Measurements from ENCODE around the gene STAC3.

The STAC3 gene

DNA sequence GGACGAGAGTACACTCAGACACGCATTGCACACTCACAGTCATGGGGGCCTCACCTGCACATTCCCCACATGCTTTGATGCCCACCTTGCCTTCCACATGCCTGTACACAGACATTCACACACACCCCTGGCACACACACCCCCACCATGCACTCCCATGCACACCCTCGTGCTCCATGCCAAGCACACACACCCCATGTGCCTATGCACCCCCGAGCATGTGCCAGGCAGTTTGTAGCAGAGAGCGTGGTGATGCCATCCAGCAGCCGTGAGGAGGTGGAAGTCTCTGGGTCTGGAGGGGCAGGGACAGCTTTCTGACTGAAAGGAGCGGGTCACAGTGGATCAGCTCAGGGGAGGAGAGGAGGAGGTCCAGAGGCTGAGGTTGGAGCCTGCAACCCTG is 45.1 kb downstream of the STAC3 start:
- H3K27me3 ChIP-seq (ENCODE audit: control insufficient read depth in 1 of 2, insufficient read depth in 2 of 2, low read length in 2 of 2) = no peaks in the 10 kb centered on the region
- no peak overlapping the region for H3K27ac ChIP-seq (ENCODE audit: low read length)
- no peak overlapping the region for H3K9ac ChIP-seq (ENCODE audit: low read length in 2 of 2)
- no peaks in the 10 kb centered on the region for H3K4me1 ChIP-seq (ENCODE audit: control insufficient read depth, insufficient read depth, low read length)
- H3K36me3 ChIP-seq (ENCODE audit: control insufficient read depth in 2 of 2, insufficient read depth in 2 of 2, low read length in 2 of 2) = peaks cover 45 to 72% of the 10 kb centered on the region in 2 donors
- no peaks in the 10 kb centered on the region for H3K9me3 ChIP-seq (ENCODE audit: control insufficient read depth in 2 of 2, low read length in 2 of 2)
- H3K4me3 ChIP-seq (ENCODE audit: low read length in 2 of 2) = no peak overlapping the region

- H3K27ac ChIP-seq (ENCODE audit: low read length) = no peak overlapping the region
- peaks cover 46 to 76% of the 10 kb centered on the region in 2 donors for H3K36me3 ChIP-seq (ENCODE audit: control insufficient read depth in 2 of 2, insufficient read depth in 2 of 2, low read length in 2 of 2)
- H3K9me3 ChIP-seq (ENCODE audit: control insufficient read depth in 2 of 2, low read length in 2 of 2) = no peaks in the 10 kb centered on the region
- H3K4me3 ChIP-seq (ENCODE audit: low read length in 2 of 2) = no peak overlapping the region
- no peak overlapping the region for H3K9ac ChIP-seq (ENCODE audit: low read length in 2 of 2)
- no peaks in the 10 kb centered on the region for H3K4me1 ChIP-seq (ENCODE audit: control insufficient read depth, insufficient read depth, low read length)
- H3K27me3 ChIP-seq (ENCODE audit: control insufficient read depth in 1 of 2, insufficient read depth in 2 of 2, low read length in 2 of 2) = no peaks in the 10 kb centered on the region
Observed at GRCh38 chr12:57205186-57205585, 45.8 kb downstream of the STAC3 start.

GRCh38 chr12:57204454-57204853 is 46.5 kb downstream of the STAC3 start:
- no peak overlapping the region for H3K27ac ChIP-seq (ENCODE audit: low read length)
- peaks cover 48 to 71% of the 10 kb centered on the region in 2 donors for H3K36me3 ChIP-seq (ENCODE audit: control insufficient read depth in 2 of 2, insufficient read depth in 2 of 2, low read length in 2 of 2)
- H3K27me3 ChIP-seq (ENCODE audit: control insufficient read depth in 1 of 2, insufficient read depth in 2 of 2, low read length in 2 of 2) = no peaks in the 10 kb centered on the region
- H3K9ac ChIP-seq (ENCODE audit: low read length in 2 of 2) = no peak overlapping the region
- H3K4me1 ChIP-seq (ENCODE audit: control insufficient read depth, insufficient read depth, low read length) = no peaks in the 10 kb centered on the region
- no peak overlapping the region for H3K4me3 ChIP-seq (ENCODE audit: low read length in 2 of 2)
- no peaks in the 10 kb centered on the region for H3K9me3 ChIP-seq (ENCODE audit: control insufficient read depth in 2 of 2, low read length in 2 of 2)

DNA sequence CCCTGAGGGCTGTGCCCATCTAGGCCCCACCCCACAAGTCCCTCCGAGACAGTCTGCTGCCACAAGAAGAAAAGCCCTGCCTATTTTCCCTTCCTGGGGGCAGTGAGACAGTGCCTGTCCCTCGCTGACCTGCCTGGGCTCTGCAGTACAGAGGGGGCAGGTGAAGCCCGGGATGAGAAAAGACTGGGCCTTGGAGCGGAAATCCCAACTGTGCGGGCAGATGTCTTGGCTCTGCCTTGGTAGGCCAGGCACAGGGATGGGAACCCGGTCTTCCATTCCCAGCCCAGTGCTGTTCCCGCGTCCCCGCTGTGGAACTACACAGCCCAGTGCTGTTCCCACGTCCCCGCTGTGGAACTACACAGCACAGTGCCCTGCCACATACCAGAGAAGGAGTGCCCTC is 47.2 kb downstream of the STAC3 start:
- Histone ChIP-seq H3K9ac (ENCODE audit: low read length in 2 of 2) (no peak overlapping the region), H3K9me3 (ENCODE audit: control insufficient read depth in 2 of 2, low read length in 2 of 2) (no peaks in the 10 kb centered on the region), H3K27me3 (ENCODE audit: control insufficient read depth in 1 of 2, insufficient read depth in 2 of 2, low read length in 2 of 2) (no peaks in the 10 kb centered on the region), H3K4me3 (ENCODE audit: low read length in 2 of 2) (no peak overlapping the region), H3K4me1 (ENCODE audit: control insufficient read depth, insufficient read depth, low read length) (no peaks in the 10 kb centered on the region), H3K36me3 (ENCODE audit: control insufficient read depth in 2 of 2, insufficient read depth in 2 of 2, low read length in 2 of 2) (peaks cover 53 to 72% of the 10 kb centered on the region in 2 donors), H3K27ac (ENCODE audit: low read length) (no peak overlapping the region)

GRCh38 chr12:57203201-57203600 is 47.8 kb downstream of the STAC3 start:
- H3K4me3 ChIP-seq (ENCODE audit: low read length in 2 of 2) = no peak overlapping the region
- peaks cover 59 to 74% of the 10 kb centered on the region in 2 donors for H3K36me3 ChIP-seq (ENCODE audit: control insufficient read depth in 2 of 2, insufficient read depth in 2 of 2, low read length in 2 of 2)

GRCh38 chr12:57202321-57202720 is 48.7 kb downstream of the STAC3 start:
- H3K4me1 ChIP-seq (ENCODE audit: control insufficient read depth, insufficient read depth, low read length) = no peaks in the 10 kb centered on the region
- H3K36me3 ChIP-seq (ENCODE audit: control insufficient read depth in 2 of 2, insufficient read depth in 2 of 2, low read length in 2 of 2) = peaks cover 65 to 75% of the 10 kb centered on the region in 2 donors
- H3K27me3 ChIP-seq (ENCODE audit: control insufficient read depth in 1 of 2, insufficient read depth in 2 of 2, low read length in 2 of 2) = no peaks in the 10 kb centered on the region
- no peak overlapping the region for H3K9ac ChIP-seq (ENCODE audit: low read length in 2 of 2)
- no peak overlapping the region for H3K4me3 ChIP-seq (ENCODE audit: low read length in 2 of 2)
- H3K9me3 ChIP-seq (ENCODE audit: control insufficient read depth in 2 of 2, low read length in 2 of 2) = no peaks in the 10 kb centered on the region
- no peak overlapping the region for H3K27ac ChIP-seq (ENCODE audit: low read length)

More at GRCh38 chr12:57203201-57203600, 47.8 kb downstream of the STAC3 start:
- Histone ChIP-seq H3K27me3 (ENCODE audit: control insufficient read depth in 1 of 2, insufficient read depth in 2 of 2, low read length in 2 of 2) (no peaks in the 10 kb centered on the region), H3K4me1 (ENCODE audit: control insufficient read depth, insufficient read depth, low read length) (no peaks in the 10 kb centered on the region), H3K27ac (ENCODE audit: low read length) (no peak overlapping the region), H3K9ac (ENCODE audit: low read length in 2 of 2) (no peak overlapping the region), H3K9me3 (ENCODE audit: control insufficient read depth in 2 of 2, low read length in 2 of 2) (no peaks in the 10 kb centered on the region)

GRCh38 chr12:57201631-57202030 is 49.4 kb downstream of the STAC3 start:
- Histone ChIP-seq H3K27ac (ENCODE audit: low read length) (no peak overlapping the region), H3K9ac (ENCODE audit: low read length in 2 of 2) (no peak overlapping the region), H3K36me3 (ENCODE audit: control insufficient read depth in 2 of 2, insufficient read depth in 2 of 2, low read length in 2 of 2) (peaks cover 70 to 80% of the 10 kb centered on the region in 2 donors), H3K4me1 (ENCODE audit: control insufficient read depth, insufficient read depth, low read length) (no peaks in the 10 kb centered on the region), H3K9me3 (ENCODE audit: control insufficient read depth in 2 of 2, low read length in 2 of 2) (no peaks in the 10 kb centered on the region), H3K4me3 (ENCODE audit: low read length in 2 of 2) (no peak overlapping the region), H3K27me3 (ENCODE audit: control insufficient read depth in 1 of 2, insufficient read depth in 2 of 2, low read length in 2 of 2) (no peaks in the 10 kb centered on the region)

DNA sequence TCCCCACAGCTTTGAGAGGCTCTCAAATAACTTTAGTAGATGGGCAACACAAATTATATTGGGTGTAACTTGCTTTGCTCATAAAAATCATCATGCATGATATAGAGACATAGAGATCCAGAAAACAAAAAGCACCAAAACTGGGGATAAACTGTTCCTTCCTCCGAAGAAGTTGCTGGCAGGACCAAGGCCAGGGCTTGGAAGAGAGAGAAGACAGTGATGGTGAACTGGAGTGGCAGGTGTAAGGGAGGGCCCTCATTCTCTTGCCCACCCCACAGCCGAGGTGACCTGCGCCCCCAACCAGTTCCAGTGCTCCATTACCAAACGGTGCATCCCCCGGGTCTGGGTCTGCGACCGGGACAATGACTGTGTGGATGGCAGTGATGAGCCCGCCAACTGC is 49.8 kb downstream of the STAC3 start:
- H3K4me1 ChIP-seq (ENCODE audit: control insufficient read depth, insufficient read depth, low read length) = no peaks in the 10 kb centered on the region
- H3K27me3 ChIP-seq (ENCODE audit: control insufficient read depth in 1 of 2, insufficient read depth in 2 of 2, low read length in 2 of 2) = no peaks in the 10 kb centered on the region
- H3K4me3 ChIP-seq (ENCODE audit: low read length in 2 of 2) = no peak overlapping the region
- peaks cover 74 to 80% of the 10 kb centered on the region in 2 donors for H3K36me3 ChIP-seq (ENCODE audit: control insufficient read depth in 2 of 2, insufficient read depth in 2 of 2, low read length in 2 of 2)
- H3K27ac ChIP-seq (ENCODE audit: low read length) = no peak overlapping the region
- no peak overlapping the region for H3K9ac ChIP-seq (ENCODE audit: low read length in 2 of 2)
- no peaks in the 10 kb centered on the region for H3K9me3 ChIP-seq (ENCODE audit: control insufficient read depth in 2 of 2, low read length in 2 of 2)

DNA sequence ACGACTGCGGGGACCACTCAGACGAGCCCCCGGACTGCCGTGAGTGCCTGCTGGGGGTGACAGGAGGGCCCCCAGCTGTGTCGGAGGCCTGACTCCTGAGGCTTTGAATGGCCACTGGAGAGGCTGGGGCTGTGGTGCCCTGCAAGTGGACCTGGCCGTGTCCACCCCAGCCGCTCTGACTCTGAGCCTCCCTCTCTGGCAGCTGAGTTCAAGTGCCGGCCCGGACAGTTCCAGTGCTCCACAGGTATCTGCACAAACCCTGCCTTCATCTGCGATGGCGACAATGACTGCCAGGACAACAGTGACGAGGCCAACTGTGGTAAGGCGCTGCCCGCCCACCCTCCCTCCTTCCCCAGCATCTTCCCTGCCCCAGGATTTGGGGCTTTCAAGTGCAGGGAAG is 50.5 kb downstream of the STAC3 start:
- Histone ChIP-seq H3K27ac (ENCODE audit: low read length) (no peak overlapping the region), H3K9me3 (ENCODE audit: control insufficient read depth in 2 of 2, low read length in 2 of 2) (no peaks in the 10 kb centered on the region), H3K4me3 (ENCODE audit: low read length in 2 of 2) (no peak overlapping the region), H3K9ac (ENCODE audit: low read length in 2 of 2) (no peak overlapping the region), H3K4me1 (ENCODE audit: control insufficient read depth, insufficient read depth, low read length) (no peaks in the 10 kb centered on the region), H3K27me3 (ENCODE audit: control insufficient read depth in 1 of 2, insufficient read depth in 2 of 2, low read length in 2 of 2) (no peaks in the 10 kb centered on the region), H3K36me3 (ENCODE audit: control insufficient read depth in 2 of 2, insufficient read depth in 2 of 2, low read length in 2 of 2) (peaks cover 75 to 80% of the 10 kb centered on the region in 2 donors)

- Histone ChIP-seq H3K4me1 (ENCODE audit: control insufficient read depth, insufficient read depth, low read length) (no peaks in the 10 kb centered on the region), H3K9me3 (ENCODE audit: control insufficient read depth in 2 of 2, low read length in 2 of 2) (no peaks in the 10 kb centered on the region), H3K27me3 (ENCODE audit: control insufficient read depth in 1 of 2, insufficient read depth in 2 of 2, low read length in 2 of 2) (no peaks in the 10 kb centered on the region), H3K9ac (ENCODE audit: low read length in 2 of 2) (no peak overlapping the region), H3K27ac (ENCODE audit: low read length) (no peak overlapping the region), H3K4me3 (ENCODE audit: low read length in 2 of 2) (no peak overlapping the region), H3K36me3 (ENCODE audit: control insufficient read depth in 2 of 2, insufficient read depth in 2 of 2, low read length in 2 of 2) (peaks cover 80 to 82% of the 10 kb centered on the region in 2 donors)
Observed at GRCh38 chr12:57199191-57199590, 51.8 kb downstream of the STAC3 start.

- peaks cover 80 to 82% of the 10 kb centered on the region in 2 donors for H3K36me3 ChIP-seq (ENCODE audit: control insufficient read depth in 2 of 2, insufficient read depth in 2 of 2, low read length in 2 of 2)
Observed at GRCh38 chr12:57198329-57198728, 52.7 kb downstream of the STAC3 start.

More at GRCh38 chr12:57198329-57198728, 52.7 kb downstream of the STAC3 start:
- Histone ChIP-seq H3K27me3 (ENCODE audit: control insufficient read depth in 1 of 2, insufficient read depth in 2 of 2, low read length in 2 of 2) (no peaks in the 10 kb centered on the region), H3K4me1 (ENCODE audit: control insufficient read depth, insufficient read depth, low read length) (no peaks in the 10 kb centered on the region), H3K4me3 (ENCODE audit: low read length in 2 of 2) (no peak overlapping the region), H3K9ac (ENCODE audit: low read length in 2 of 2) (no peak overlapping the region), H3K9me3 (ENCODE audit: control insufficient read depth in 2 of 2, low read length in 2 of 2) (no peaks in the 10 kb centered on the region), H3K27ac (ENCODE audit: low read length) (no peak overlapping the region)

All from stomach smooth muscle (tissue), 2 donors.